ENCODE data around the gene NDUFS6. TPM values are rescaled to one million over a fixed set of nuclear protein-coding genes. Genes with fewer than 3 reads are reported as not detected.
A peak's percentile ranks its signal among the peaks of the same experiment; 100 is the strongest.
"Not testable (repeated sequence)": the region's sequence is repeated elsewhere in the genome, so short reads cannot be mapped to it uniquely, and the experiment has no call there.

Gene NDUFS6
- total RNA-seq, 1 donor from 2014 or later: 21.3 TPM

- peaks cover 22% of the 10 kb centered on the region for H3K36me3 ChIP-seq
- H3K9me3 ChIP-seq: no peaks in the 10 kb centered on the region
- peaks cover 16% of the 10 kb centered on the region for H3K4me1 ChIP-seq
- H3K4me3 ChIP-seq: no peak overlapping the region
- H3K27me3 ChIP-seq (ENCODE audit: low read depth): no peaks in the 10 kb centered on the region
- no peak for ATAC-seq
- H3K27ac ChIP-seq: no peak overlapping the region
- intact Hi-C loops (cut with DNase I): no loop called here
- TF ChIP-seq, protein P1, sequence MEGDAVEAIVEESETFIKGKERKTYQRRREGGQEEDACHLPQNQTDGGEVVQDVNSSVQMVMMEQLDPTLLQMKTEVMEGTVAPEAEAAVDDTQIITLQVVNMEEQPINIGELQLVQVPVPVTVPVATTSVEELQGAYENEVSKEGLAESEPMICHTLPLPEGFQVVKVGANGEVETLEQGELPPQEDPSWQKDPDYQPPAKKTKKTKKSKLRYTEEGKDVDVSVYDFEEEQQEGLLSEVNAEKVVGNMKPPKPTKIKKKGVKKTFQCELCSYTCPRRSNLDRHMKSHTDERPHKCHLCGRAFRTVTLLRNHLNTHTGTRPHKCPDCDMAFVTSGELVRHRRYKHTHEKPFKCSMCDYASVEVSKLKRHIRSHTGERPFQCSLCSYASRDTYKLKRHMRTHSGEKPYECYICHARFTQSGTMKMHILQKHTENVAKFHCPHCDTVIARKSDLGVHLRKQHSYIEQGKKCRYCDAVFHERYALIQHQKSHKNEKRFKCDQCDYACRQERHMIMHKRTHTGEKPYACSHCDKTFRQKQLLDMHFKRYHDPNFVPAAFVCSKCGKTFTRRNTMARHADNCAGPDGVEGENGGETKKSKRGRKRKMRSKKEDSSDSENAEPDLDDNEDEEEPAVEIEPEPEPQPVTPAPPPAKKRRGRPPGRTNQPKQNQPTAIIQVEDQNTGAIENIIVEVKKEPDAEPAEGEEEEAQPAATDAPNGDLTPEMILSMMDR (IDR thresholded peaks at IDR 0.05): no peak
- DNase-seq: no peak
Measured at GRCh38 chr5:1797855-1798254, 3.4 kb upstream of the NDUFS6 start.

GRCh38 chr5:1798589-1798988 lies 2.6 kb upstream of the NDUFS6 start:
- H3K4me1 ChIP-seq: peaks cover 16% of the 10 kb centered on the region
- H3K27ac ChIP-seq: peak overlapping the region; percentile 89
- ATAC-seq; H3K27me3 ChIP-seq (ENCODE audit: low read depth); H3K9me3 ChIP-seq; DNase-seq; intact Hi-C loops (cut with DNase I): not testable (repeated sequence)
- peak overlapping the region; percentile 100 for H3K4me3 ChIP-seq
- peaks cover 29% of the 10 kb centered on the region for H3K36me3 ChIP-seq

- TF ChIP-seq, protein P1 (IDR thresholded peaks at IDR 0.05): no peak
- peak; percentile 38 to 40 for ATAC-seq
- Histone ChIP-seq H3K9me3 (no peaks in the 10 kb centered on the region), H3K27me3 (ENCODE audit: low read depth) (no peaks in the 10 kb centered on the region), H3K4me3 (peak overlapping the region; percentile 100), H3K4me1 (peaks cover 16% of the 10 kb centered on the region), H3K36me3 (peaks cover 35% of the 10 kb centered on the region), H3K27ac (peak overlapping the region; percentile 89)
- intact Hi-C loops (cut with DNase I): no loop called here
- DNase-seq: no peak
Measured at GRCh38 chr5:1799110-1799601, 2.1 kb upstream of the NDUFS6 start.

GRCh38 chr5:1799602-1800471 lies 1.4 kb upstream of the NDUFS6 start, which contains the start of gene MRPL36:
Gene MRPL36, minus strand, starts transcription at chr5:1799837. Its CDS starts 902 bp downstream, at chr5:1798935.
- H3K4me1 ChIP-seq: peaks cover 16% of the 10 kb centered on the region
- peaks cover 42% of the 10 kb centered on the region for H3K36me3 ChIP-seq
- no peaks in the 10 kb centered on the region for H3K9me3 ChIP-seq
- ATAC-seq (peak; percentile 95 to 96), DNase-seq (peak; percentile 97)
- H3K27ac ChIP-seq: peak within 1 kb of the TSS; percentile 89
- TF ChIP-seq, protein P1 (IDR thresholded peaks at IDR 0.05): no peak
- peak within 1 kb of the TSS; percentile 100 for H3K4me3 ChIP-seq
- intact Hi-C loops (cut with DNase I): no loop called here
- no peaks in the 10 kb centered on the region for H3K27me3 ChIP-seq (ENCODE audit: low read depth)

DNA sequence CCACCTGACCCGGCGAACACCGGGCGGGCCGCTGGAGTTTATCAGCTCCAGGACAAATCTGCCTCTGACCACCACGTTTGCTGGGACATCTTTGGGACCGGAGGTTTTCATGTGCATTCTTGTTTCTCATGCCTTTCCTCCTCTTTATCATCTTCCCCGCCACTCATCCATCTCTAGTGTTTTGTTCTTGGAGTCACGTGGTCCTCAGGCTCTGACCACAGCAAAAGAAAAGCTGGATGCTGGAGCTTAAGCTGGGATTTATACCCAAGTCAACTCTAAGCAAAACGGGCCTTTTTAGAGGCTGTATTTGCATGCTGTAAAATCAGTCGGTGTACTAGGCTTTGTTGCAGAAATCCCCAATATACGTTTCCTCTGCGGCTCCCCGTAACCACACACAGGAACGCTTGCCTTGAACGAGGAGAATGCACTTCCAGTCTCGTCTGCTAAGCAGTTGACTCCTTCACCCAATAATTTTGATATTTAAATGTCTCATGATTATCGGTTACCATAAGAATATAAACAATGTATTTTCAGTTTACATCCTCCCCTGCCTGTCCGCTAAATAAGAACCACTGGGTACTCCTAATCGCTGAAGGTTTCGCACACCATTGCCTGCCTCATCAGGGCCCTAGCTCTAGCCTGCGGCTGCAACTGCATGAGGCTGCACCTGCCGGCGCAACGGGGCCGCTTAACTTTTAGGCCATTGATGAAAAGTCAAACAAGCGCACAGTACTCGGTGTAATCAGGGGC lies 560 bp upstream of the NDUFS6 start:
- ATAC-seq: peak; percentile 40 to 57
- H3K27me3 ChIP-seq (ENCODE audit: low read depth): no peaks in the 10 kb centered on the region
- H3K4me3 ChIP-seq: peak overlapping the region; percentile 100
- no peaks in the 10 kb centered on the region for H3K9me3 ChIP-seq
- peaks cover 16% of the 10 kb centered on the region for H3K4me1 ChIP-seq
- no peak for DNase-seq
- intact Hi-C loops (cut with DNase I): no loop called here
- TF ChIP-seq, protein P1 (IDR thresholded peaks at IDR 0.05): no peak
- peaks cover 50% of the 10 kb centered on the region for H3K36me3 ChIP-seq
- peak overlapping the region; percentile 89 for H3K27ac ChIP-seq

Data from lower lobe of right lung (tissue), 2 donors.